NCI-H1417 treated with DMSO at 0.1 percent for 48 hours (cell line): ENCODE measurements around the gene MUC6.

Source experiments
- DNase-seq: peaks from one replicate; lab custom pipeline; 2025; lab: John Stamatoyannopoulos, UW

Gene MUC6

GRCh38 chr11:967995-968751, 68.3 kb downstream of the MUC6 start:
- no peak for DNase-seq

DNA sequence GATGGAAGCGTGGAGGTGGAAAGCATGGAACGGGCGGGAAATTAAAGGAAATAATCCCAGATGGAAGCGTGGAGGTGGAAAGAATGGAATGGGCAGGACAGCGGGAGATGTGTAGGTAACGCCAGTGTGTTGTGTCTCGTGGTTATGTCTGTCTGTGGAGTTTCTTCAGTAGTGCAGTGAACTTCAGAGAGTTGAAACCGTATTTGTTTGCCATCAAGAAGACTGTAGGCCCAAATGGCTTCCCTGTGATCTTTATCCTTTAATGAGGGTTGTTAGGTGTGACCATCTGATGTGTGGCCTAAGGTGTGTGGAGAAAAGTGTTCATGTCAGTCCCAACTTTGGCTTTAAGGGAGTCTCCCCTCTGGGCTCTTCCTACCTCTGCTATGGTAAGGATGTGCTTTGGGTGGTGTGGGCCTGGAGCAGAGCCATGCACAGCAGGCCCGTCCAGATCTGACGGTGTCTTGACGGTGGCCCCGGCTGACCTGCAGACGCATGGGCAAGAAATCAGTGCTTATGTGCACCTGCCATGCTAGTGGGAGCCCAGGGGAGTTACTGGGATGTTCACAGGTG, 71.2 kb downstream of the MUC6 start:
- no peak for DNase-seq

DNA sequence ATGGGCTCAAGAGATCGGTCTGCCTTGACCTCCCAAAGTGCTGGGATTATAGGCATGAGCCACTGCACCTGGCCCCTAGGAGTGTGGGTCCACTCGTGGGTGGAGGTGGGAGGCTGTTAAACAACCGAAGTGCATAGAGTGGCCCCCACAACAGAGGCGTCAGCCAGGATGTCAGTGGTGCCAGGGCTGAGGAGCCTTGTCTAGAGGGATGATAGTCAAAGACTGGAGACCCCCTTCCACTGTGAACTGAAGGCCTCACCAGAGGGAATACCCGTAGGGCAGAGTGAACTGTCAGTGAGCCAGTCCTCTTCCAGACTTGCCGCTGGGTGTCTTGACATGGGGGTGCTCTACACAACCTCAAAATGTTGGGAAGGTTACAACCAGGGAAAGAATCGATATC, 72.7 kb downstream of the MUC6 start:
- DNase-seq = no peak
